Right forelimb (tissue), 1 donor: ENCODE results near the gene ULK2.

Experiments
- DNase-seq: peaks from one replicate; pipeline ENCODE4 v3.0.0-alpha.2; 2018

ULK2 gene

GRCh38 chr17:19724501-19725420, 143.0 kb downstream of the ULK2 start:
- DNase-seq, result no peak

GRCh38 chr17:19723964-19724363, 143.8 kb downstream of the ULK2 start:
- no peak for DNase-seq
